Mesendoderm (in vitro differentiated cells): ENCODE data around the gene HLA-F.

Experiments
- DNase-seq: peaks from one replicate; pipeline ENCODE4 v3.0.0; 2013
- H2AK5ac ChIP-seq: 2 replicates; pipeline ENCODE4 v1.6.1; 2013; ENCODE audit warnings: low read length, inconsistent platforms
- H2BK120ac ChIP-seq: 2 replicates; pipeline ENCODE4 v1.6.1; 2013; ENCODE audit warnings: low read depth, mild to moderate bottlenecking, low read length, moderate library complexity, mixed read lengths
- H2BK15ac ChIP-seq: replicated peaks from 2 replicates; pipeline ENCODE4 v1.6.1; 2013; ENCODE audit warnings: low read depth, mild to moderate bottlenecking, moderate library complexity
- H2BK5ac ChIP-seq: 2 replicates; pipeline ENCODE4 v1.6.1; 2013; ENCODE audit warnings: low read length, inconsistent platforms
- H3K18ac ChIP-seq: 2 replicates; pipeline ENCODE4 v1.6.1; 2013; ENCODE audit warnings: mild to moderate bottlenecking, low read length, mixed read lengths
- H3K23ac ChIP-seq: one replicate; pipeline ENCODE4 v1.6.1; 2013; ENCODE audit warnings: low read length
- H3K27ac ChIP-seq: 2 replicates; pipeline ENCODE4 v1.5.1; 2013; ENCODE audit warnings: low read depth, mild to moderate bottlenecking, inconsistent platforms, low read length, moderate library complexity
- H3K27me3 ChIP-seq: 2 replicates; pipeline ENCODE4 v1.6.1; 2013; ENCODE audit warnings: low read length, control low read depth, mild to moderate bottlenecking, inconsistent platforms; ENCODE audit not compliant: insufficient read depth, poor library complexity
- H3K36me3 ChIP-seq: 2 replicates; pipeline ENCODE4 v1.6.1; 2013; ENCODE audit warnings: low read length, inconsistent platforms; ENCODE audit not compliant: control insufficient read depth, insufficient read depth
- H3K4ac ChIP-seq: one replicate; pipeline ENCODE4 v1.6.1; 2013; ENCODE audit warnings: low read depth, mild to moderate bottlenecking, low read length, moderate library complexity
- H3K4me1 ChIP-seq: 2 replicates; pipeline ENCODE4 v1.6.1; 2013; ENCODE audit warnings: low read depth, low read length, inconsistent platforms; ENCODE audit not compliant: control insufficient read depth
- H3K4me2 ChIP-seq: 2 replicates; pipeline ENCODE4 v1.6.1; 2013; ENCODE audit warnings: low read length
- H3K4me3 ChIP-seq: 2 replicates; pipeline ENCODE4 v1.5.1; 2013; ENCODE audit warnings: mild to moderate bottlenecking, low read length
- H3K56ac ChIP-seq: one replicate; pipeline ENCODE4 v1.6.1; 2013; ENCODE audit warnings: low read length
- H3K79me1 ChIP-seq: 2 replicates; pipeline ENCODE4 v1.6.1; 2013; ENCODE audit warnings: low read length, inconsistent platforms
- H3K79me2 ChIP-seq: 2 replicates; pipeline ENCODE4 v1.6.1; 2013; ENCODE audit warnings: mild to moderate bottlenecking, low read length; ENCODE audit not compliant: control insufficient read depth, insufficient read depth
- H3K9ac ChIP-seq: 2 replicates; pipeline ENCODE4 v1.6.1; 2013; ENCODE audit warnings: low read length, inconsistent platforms
- H4K5ac ChIP-seq: one replicate; pipeline ENCODE4 v1.6.1; 2013; ENCODE audit warnings: low read length
- H4K8ac ChIP-seq: one replicate; pipeline ENCODE4 v1.6.1; 2013; ENCODE audit warnings: low read depth, mild to moderate bottlenecking, control low read depth, low read length, moderate library complexity
- WGBS: extraction: QIAGEN DNeasy Blood & Tissue Kit; methylation state at CpG from one replicate; pipeline ENCODE4 v1.1.7; 2013; ENCODE audit warnings: low lambda C conversion rate, missing lambda C conversion rate; ENCODE audit not compliant: insufficient coverage; ENCODE audit errors: extremely low coverage; 5-methylcytosine and 5-hydroxymethylcytosine counted together

The HLA-F gene

DNA sequence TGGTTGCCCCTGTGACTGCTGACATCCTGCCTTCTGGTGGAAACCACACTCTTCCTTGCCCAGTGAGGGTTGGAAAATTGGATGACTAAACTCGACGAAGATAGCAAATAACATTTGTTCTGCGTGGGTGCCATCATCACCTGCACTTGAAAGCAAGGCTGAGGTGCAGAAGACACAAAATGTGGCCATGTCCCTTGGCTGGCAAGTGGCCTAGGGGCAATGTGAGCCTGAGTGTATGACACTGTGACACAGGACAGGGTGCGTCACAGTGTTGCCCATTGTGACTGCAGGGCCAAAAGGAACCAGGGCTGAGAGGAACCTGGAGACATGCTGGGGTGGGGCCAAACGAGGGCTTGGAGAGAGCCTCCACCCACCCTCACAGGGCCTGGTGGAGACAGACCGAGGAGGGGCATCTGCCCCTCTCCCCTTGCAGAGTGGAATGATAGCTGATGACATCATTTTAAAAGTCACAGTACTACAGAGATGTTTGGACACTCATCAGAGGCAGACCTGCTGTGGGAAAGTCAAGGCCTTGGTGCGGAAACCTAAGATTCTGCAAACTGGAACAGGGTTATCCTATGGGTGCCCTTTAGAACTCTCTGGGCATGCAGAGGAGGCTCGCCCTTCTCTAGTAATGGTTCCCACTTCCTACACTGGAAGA lies 12.8 kb upstream of the HLA-F start:
- Histone ChIP-seq H3K27me3 (no peaks in the 10 kb centered on the region), H3K79me2 (no peaks in the 10 kb centered on the region), H4K8ac (no peak overlapping the region), H2BK15ac (no peak overlapping the region), H3K56ac (no peak overlapping the region), H3K4me2 (no peak overlapping the region), H2BK120ac (no peak overlapping the region), H2BK5ac (no peak overlapping the region), H2AK5ac (no peak overlapping the region), H3K27ac (no peak overlapping the region), H3K36me3 (no peaks in the 10 kb centered on the region), H3K23ac (no peak overlapping the region), H3K4ac (no peak overlapping the region), H3K4me1 (no peaks in the 10 kb centered on the region), H3K18ac (no peak overlapping the region), H4K5ac (no peak overlapping the region), H3K4me3 (no peak overlapping the region), H3K79me1 (no peaks in the 10 kb centered on the region), H3K9ac (no peak overlapping the region)
- WGBS: no CpG with 5 or more reads among the region's 8 CpGs
- no peak for DNase-seq

DNA sequence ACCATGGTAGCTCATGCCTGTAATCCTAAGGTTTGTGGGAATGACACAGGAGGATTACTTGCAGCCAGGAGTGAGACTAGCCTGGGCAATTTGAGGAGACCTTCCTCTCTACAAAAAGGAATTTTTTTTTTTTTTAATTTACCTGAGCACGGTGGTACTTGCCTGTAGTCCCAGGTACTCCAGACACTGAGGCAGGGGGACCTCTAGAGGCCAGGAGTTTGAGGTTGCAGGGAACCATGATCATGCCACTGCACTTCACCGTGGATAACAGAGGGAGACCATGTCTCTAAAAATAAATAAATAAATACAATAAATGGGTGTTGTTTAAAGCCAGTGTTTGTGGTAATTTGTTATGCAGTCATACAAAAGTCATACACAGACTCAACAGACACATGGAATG lies 2.4 kb upstream of the HLA-F start:
- H3K4me3 ChIP-seq: no peak overlapping the region
- H3K9ac ChIP-seq: no peak overlapping the region
- H2BK120ac ChIP-seq: no peak overlapping the region
- peak overlapping the region; percentile 15 for H3K56ac ChIP-seq
- no peaks in the 10 kb centered on the region for H3K79me1 ChIP-seq
- no peak overlapping the region for H4K5ac ChIP-seq
- no peak overlapping the region for H3K4me2 ChIP-seq
- no peak overlapping the region for H4K8ac ChIP-seq
- no peaks in the 10 kb centered on the region for H3K36me3 ChIP-seq
- H3K79me2 ChIP-seq: no peaks in the 10 kb centered on the region
- no peak overlapping the region for H3K18ac ChIP-seq
- no peak overlapping the region for H3K23ac ChIP-seq
- no peak overlapping the region for H3K27ac ChIP-seq
- H2AK5ac ChIP-seq: no peak overlapping the region
- peak; percentile 64 for DNase-seq
- peaks cover 6% of the 10 kb centered on the region for H3K27me3 ChIP-seq
- H2BK5ac ChIP-seq: no peak overlapping the region
- H3K4me1 ChIP-seq: no peaks in the 10 kb centered on the region
- no peak overlapping the region for H2BK15ac ChIP-seq
- no peak overlapping the region for H3K4ac ChIP-seq
- no CpG with 5 or more reads among the region's 2 CpGs for WGBS

DNA sequence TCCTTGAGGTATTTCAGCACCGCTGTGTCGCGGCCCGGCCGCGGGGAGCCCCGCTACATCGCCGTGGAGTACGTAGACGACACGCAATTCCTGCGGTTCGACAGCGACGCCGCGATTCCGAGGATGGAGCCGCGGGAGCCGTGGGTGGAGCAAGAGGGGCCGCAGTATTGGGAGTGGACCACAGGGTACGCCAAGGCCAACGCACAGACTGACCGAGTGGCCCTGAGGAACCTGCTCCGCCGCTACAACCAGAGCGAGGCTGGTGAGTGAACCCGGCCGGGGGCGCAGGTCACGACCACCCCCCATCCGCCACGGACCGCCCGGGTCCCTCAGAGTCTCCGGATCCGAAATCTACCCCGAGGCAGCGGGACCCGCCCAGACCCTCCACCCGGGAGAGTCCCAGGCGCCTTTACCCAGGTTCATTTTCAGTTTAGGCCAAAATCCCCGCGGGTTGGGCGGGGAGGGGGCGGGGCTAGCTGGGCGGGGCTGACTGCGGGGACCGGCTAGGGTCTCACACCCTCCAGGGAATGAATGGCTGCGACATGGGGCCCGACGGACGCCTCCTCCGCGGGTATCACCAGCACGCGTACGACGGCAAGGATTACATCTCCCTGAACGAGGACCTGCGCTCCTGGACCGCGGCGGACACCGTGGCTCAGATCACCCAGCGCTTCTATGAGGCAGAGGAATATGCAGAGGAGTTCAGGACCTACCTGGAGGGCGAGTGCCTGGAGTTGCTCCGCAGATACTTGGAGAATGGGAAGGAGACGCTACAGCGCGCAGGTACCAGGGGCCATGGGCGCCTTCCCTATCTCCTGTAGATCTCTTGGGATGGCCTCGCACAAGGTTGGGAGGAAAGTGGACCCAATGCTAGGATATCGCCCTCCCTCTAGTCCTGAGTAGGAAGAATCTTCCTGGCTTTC lies 693 bp downstream of the HLA-F start:
- Histone ChIP-seq H2BK15ac (no peak overlapping the region), H2AK5ac (no peak overlapping the region)

DNA sequence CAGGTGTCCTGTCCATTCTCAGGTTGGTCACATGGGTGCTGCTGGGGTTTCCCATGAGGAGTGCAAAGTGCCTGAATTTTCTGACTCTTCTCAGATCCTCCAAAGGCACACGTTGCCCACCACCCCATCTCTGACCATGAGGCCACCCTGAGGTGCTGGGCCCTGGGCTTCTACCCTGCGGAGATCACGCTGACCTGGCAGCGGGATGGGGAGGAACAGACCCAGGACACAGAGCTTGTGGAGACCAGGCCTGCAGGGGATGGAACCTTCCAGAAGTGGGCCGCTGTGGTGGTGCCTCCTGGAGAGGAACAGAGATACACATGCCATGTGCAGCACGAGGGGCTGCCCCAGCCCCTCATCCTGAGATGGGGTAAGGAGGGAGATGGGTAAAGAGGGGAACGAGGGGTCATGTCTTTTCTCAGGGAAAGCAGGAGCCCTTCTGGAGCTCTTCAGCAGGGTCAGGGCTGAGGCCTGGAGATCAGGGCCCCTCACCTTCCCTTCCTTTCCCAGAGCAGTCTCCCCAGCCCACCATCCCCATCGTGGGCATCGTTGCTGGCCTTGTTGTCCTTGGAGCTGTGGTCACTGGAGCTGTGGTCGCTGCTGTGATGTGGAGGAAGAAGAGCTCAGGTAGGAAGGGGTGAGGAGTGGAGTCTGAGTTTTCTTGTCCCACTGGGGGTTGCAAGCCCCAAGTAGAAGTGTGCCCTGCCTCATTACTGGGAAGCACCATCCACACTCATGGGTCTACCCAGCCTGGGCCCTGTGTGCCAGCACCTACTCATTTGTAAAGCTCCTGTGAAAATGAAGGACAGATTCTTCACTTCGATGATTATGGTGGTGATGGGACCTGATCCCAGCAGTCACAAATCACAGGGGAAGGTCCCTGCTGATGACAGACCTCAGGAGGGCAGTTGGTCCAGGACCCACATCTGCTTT lies 2.0 kb downstream of the HLA-F start:
- no peak overlapping the region for H2AK5ac ChIP-seq
- peaks cover 6% of the 10 kb centered on the region for H3K27me3 ChIP-seq
- H2BK5ac ChIP-seq: no peak overlapping the region
- H3K4me1 ChIP-seq: no peaks in the 10 kb centered on the region
- H3K9ac ChIP-seq: no peak overlapping the region
- no peaks in the 10 kb centered on the region for H3K79me2 ChIP-seq
- no peaks in the 10 kb centered on the region for H3K79me1 ChIP-seq
- H3K56ac ChIP-seq: no peak overlapping the region
- no peak overlapping the region for H3K27ac ChIP-seq
- no peak overlapping the region for H3K23ac ChIP-seq
- H3K4me3 ChIP-seq: no peak overlapping the region
- H3K36me3 ChIP-seq: no peaks in the 10 kb centered on the region
- WGBS: no CpG with 5 or more reads among the region's 11 CpGs
- H3K4ac ChIP-seq: no peak overlapping the region
- no peak overlapping the region for H2BK120ac ChIP-seq
- H3K18ac ChIP-seq: no peak overlapping the region
- DNase-seq: no peak
- no peak overlapping the region for H3K4me2 ChIP-seq
- H4K8ac ChIP-seq: no peak overlapping the region
- no peak overlapping the region for H4K5ac ChIP-seq
- H2BK15ac ChIP-seq: no peak overlapping the region

More for the DNA sequence above, 693 bp downstream of the HLA-F start:
- peaks cover 6% of the 10 kb centered on the region for H3K27me3 ChIP-seq
- no peak overlapping the region for H4K8ac ChIP-seq
- H3K27ac ChIP-seq: no peak overlapping the region
- no CpG with 5 or more reads among the region's 76 CpGs for WGBS
- H3K4me1 ChIP-seq: no peaks in the 10 kb centered on the region
- no peaks in the 10 kb centered on the region for H3K36me3 ChIP-seq
- DNase-seq: peak; percentile 44
- H3K18ac ChIP-seq: no peak overlapping the region
- H3K79me1 ChIP-seq: no peaks in the 10 kb centered on the region
- H3K79me2 ChIP-seq: no peaks in the 10 kb centered on the region
- H3K4me3 ChIP-seq: peak overlapping the region; percentile 54
- no peak overlapping the region for H3K23ac ChIP-seq
- H3K4me2 ChIP-seq: peak overlapping the region; percentile 94
- H3K56ac ChIP-seq: peak overlapping the region; percentile 83
- H2BK5ac ChIP-seq: no peak overlapping the region
- H3K9ac ChIP-seq: peak overlapping the region; percentile 62
- no peak overlapping the region for H4K5ac ChIP-seq
- H2BK120ac ChIP-seq: no peak overlapping the region
- no peak overlapping the region for H3K4ac ChIP-seq

GRCh38 chr6:29726001-29726400 lies 2.8 kb downstream of the HLA-F start:
- no peak overlapping the region for H2BK5ac ChIP-seq
- no peak overlapping the region for H3K9ac ChIP-seq
- WGBS: no CpG with 5 or more reads among the region's 1 CpG
- H4K8ac ChIP-seq: no peak overlapping the region
- H3K56ac ChIP-seq: no peak overlapping the region
- no peak overlapping the region for H4K5ac ChIP-seq
- H3K79me2 ChIP-seq: no peaks in the 10 kb centered on the region
- H3K27ac ChIP-seq: no peak overlapping the region
- H3K4me2 ChIP-seq: no peak overlapping the region
- no peaks in the 10 kb centered on the region for H3K79me1 ChIP-seq
- H3K4me3 ChIP-seq: no peak overlapping the region
- no peak for DNase-seq
- H3K4me1 ChIP-seq: no peaks in the 10 kb centered on the region
- no peak overlapping the region for H2BK15ac ChIP-seq
- no peak overlapping the region for H2AK5ac ChIP-seq
- H3K18ac ChIP-seq: no peak overlapping the region
- peaks cover 6% of the 10 kb centered on the region for H3K27me3 ChIP-seq
- no peak overlapping the region for H3K4ac ChIP-seq
- no peaks in the 10 kb centered on the region for H3K36me3 ChIP-seq
- no peak overlapping the region for H2BK120ac ChIP-seq
- no peak overlapping the region for H3K23ac ChIP-seq
